Activated naive CD4-positive, alpha-beta T cell treated with anti-CD3 and anti-CD28 coated beads, Interleukin-2, amount 10 ng/mL, durations not matched to agents 7 days and 5 days (primary cell): Measurements from ENCODE around the gene PACSIN1.
"Not testable (repeated sequence)": the region's sequence is repeated elsewhere in the genome, so short reads cannot be mapped to it uniquely, and the experiment has no call there.

Experiments used
- CTCF ChIA-PET: fragments of 350-600 bp; sonication (Branson Sonifier 250); formaldehyde crosslinking; loops from one replicate; lab custom pipeline; 2021; ENCODE audit warnings: antibody characterized with exemption; lab: Charles Lee
- DNase-seq: peaks from one replicate; pipeline ENCODE4 v3.0.0-alpha.2; 2020
- H3K27ac Mint-ChIP-seq: one replicate; pipeline ENCODE4 v1.8.0; 2021; ENCODE audit warnings: mild to moderate bottlenecking, moderate library complexity, mixed read lengths
- H3K27me3 Mint-ChIP-seq: one replicate; pipeline ENCODE4 v1.8.0; 2021; ENCODE audit warnings: mild to moderate bottlenecking, mixed read lengths
- H3K36me3 Mint-ChIP-seq: one replicate; pipeline ENCODE4 v1.8.0; 2021; ENCODE audit warnings: mixed read lengths
- H3K4me1 Mint-ChIP-seq: one replicate; pipeline ENCODE4 v1.8.0; 2021; ENCODE audit warnings: mixed read lengths
- H3K4me3 Mint-ChIP-seq: one replicate; pipeline ENCODE4 v1.8.0; 2021; ENCODE audit warnings: mild to moderate bottlenecking, moderate library complexity, mixed read lengths
- H3K9me3 Mint-ChIP-seq: one replicate; pipeline ENCODE4 v1.8.0; 2021; ENCODE audit warnings: mixed read lengths

The PACSIN1 gene

DNA sequence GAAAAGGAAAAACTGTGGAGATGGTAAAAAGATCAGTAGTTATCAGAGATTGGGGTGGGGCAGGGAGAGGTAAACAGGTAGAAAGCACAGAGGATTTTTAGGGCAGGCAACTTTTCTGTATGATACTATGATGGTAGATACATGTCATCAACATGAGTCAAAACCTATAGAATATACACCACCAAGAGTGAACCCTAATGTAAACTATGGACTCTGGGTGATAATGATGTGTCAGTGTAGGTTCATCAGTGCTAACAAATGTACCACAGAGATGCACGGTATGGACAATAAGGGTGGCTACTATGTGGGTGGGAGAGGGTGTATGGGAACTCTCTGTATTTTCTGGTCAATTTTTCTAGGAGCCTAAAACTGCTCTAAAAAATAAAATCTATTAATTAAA is 18.5 kb downstream of the PACSIN1 start:
- no peaks in the 10 kb centered on the region for H3K9me3 Mint-ChIP-seq
- H3K4me3 Mint-ChIP-seq, result no peak overlapping the region
- DNase-seq, result no peak
- H3K27ac Mint-ChIP-seq, result peak overlapping the region; percentile 55
- H3K27me3 Mint-ChIP-seq, result peaks cover 9% of the 10 kb centered on the region
- no peaks in the 10 kb centered on the region for H3K36me3 Mint-ChIP-seq
- CTCF ChIA-PET, result no interaction called here
- H3K4me1 Mint-ChIP-seq, result peaks cover 39% of the 10 kb centered on the region

DNA sequence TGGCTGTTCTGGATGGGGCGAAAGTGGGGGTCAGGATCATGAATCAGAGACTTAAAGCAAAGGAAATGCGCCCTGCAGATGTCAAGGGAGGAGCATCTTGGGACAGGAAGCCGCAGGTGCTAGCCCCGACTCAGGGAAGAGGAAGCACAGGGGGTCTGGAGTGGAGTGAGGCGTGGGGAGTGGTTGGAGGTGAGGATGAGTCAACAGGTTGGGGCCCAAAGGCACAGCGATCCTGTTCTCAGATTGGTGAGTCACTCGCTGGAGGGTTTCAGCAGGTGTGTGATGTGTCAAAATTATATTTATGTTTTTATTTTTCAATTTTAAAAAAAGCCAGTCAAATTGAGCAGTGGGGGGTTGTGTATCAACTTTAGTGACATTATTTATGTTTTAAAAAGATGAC is 19.0 kb downstream of the PACSIN1 start:
- Mint-ChIP-seq H3K27ac (peak overlapping the region; percentile 64), H3K4me1 (peaks cover 39% of the 10 kb centered on the region), H3K9me3 (no peaks in the 10 kb centered on the region), H3K4me3 (peak overlapping the region; percentile 49), H3K36me3 (no peaks in the 10 kb centered on the region), H3K27me3 (peaks cover 9% of the 10 kb centered on the region)
- peak; percentile 77 for DNase-seq
- CTCF ChIA-PET, result no interaction called here

DNA sequence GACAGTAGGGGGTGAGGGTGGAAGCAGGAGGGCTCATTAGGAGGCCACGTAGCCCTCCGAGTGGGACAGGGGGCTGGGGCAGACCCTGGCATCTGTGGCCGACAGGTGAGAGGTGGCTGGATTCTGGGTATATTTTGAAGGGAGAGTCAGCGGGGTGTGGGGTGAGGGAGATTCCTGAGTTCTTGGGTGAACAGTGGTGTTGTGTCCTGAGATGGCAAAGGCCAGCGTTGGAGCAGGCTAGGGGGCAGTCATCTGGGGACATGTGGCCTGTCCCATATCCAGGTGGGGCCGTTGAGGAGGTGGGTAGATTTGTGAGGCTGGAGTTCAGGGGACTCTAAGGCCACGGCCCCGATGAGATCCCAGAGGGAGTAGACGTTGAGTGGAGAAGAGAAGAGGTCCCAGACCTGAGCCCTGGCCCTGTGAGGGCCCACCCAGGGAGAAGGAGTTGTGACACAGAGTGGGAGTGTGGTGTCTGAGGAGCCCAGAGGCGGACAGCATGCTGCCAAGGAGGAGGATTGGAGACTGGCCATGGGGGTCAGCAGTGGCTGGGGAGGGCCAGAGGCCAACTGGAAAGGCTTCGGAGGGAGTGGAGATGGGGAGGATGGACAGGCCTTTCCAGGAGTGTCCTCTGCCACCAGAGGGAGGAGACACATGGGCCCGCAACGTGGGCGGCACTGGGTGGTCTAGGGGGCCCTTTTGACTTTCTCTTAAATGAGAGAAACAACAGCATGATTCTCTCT is 19.6 kb downstream of the PACSIN1 start:
- Mint-ChIP-seq H3K4me3 (peak overlapping the region; percentile 49), H3K27me3 (peaks cover 5% of the 10 kb centered on the region), H3K9me3 (no peaks in the 10 kb centered on the region), H3K27ac (peak overlapping the region; percentile 64), H3K4me1 (peaks cover 39% of the 10 kb centered on the region), H3K36me3 (no peaks in the 10 kb centered on the region)
- CTCF ChIA-PET, result no interaction called here
- no peak for DNase-seq

DNA sequence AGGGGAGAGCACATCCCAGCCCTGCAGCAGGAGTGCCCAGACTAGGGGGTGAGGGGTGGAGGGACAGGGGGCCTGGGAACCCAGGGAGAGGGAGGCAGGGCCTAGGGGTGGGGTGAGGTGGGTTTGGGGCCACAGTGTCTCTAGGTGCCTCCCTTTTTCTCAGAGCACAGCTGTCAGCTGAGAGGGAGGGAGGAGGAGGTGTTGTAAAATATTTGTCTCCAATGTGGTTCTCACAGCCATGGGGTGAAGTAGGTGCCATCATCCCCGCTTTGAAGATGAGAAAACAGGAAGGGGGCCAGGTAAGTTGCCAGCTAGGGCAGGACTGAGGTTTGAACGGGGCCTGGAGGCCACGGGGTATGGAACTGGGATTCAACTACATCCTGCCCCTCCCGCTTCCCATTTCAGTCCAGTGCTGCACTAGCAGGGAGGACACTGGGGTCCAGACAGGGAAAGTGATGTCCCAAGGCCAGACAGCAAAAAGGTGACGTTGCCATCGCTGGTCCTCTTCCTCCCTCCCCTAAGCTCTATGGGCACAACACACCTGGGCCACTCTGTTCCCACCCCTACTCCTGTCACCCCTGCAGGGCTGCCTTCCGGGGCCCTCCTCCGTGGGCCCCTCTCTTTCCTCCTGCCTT is 20.3 kb downstream of the PACSIN1 start:
- CTCF ChIA-PET, result no interaction called here
- Mint-ChIP-seq H3K9me3 (no peaks in the 10 kb centered on the region), H3K27ac (peak overlapping the region; percentile 64), H3K4me3 (peak overlapping the region; percentile 47), H3K4me1 (peaks cover 39% of the 10 kb centered on the region), H3K27me3 (peaks cover under 1% of the 10 kb centered on the region), H3K36me3 (no peaks in the 10 kb centered on the region)
- peak; percentile 32 for DNase-seq

DNA sequence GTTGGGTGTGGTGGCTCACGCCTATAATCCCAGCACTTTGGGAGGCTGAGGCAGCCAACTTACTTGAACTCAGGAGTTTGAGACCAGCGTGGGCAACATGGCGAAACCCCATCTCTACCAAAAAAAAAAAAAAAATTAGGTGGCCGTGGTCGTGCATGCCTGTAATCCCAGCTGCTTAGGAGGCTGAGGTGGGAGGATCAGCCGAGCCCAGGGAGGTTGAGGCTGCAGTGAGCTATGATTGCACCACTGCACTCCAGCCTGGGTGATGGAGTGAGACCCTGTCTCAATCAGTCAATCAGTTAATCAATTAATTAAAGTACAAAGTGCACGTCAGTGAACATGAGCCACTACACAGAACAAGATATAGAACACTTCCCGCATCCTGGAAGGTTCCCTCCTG is 21.0 kb downstream of the PACSIN1 start:
- H3K36me3 Mint-ChIP-seq, H3K27ac Mint-ChIP-seq, H3K4me3 Mint-ChIP-seq, DNase-seq, H3K9me3 Mint-ChIP-seq, CTCF ChIA-PET, H3K27me3 Mint-ChIP-seq: not testable (repeated sequence)
- H3K4me1 Mint-ChIP-seq, result peaks cover 39% of the 10 kb centered on the region

DNA sequence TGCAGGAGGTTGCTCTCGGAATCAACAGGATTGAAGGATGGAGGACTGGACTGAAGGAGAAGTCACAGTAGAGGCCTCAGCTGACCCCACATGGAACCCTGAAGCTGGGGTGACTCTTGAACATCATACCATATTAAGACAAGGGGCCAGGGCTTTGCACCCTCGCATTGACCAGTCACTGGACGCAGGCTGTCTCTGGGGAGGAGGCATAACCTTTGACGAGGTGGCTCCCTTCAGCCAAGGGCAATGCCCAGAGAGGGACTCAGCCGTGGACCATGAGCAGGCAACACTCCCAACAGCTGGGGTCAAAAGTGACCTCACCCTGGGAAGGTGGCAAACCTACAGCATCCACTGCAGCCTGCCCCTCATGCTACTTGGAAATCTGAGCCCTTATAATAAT is 21.7 kb downstream of the PACSIN1 start:
- Mint-ChIP-seq H3K4me3 (no peak overlapping the region), H3K4me1 (peaks cover 39% of the 10 kb centered on the region), H3K36me3 (no peaks in the 10 kb centered on the region), H3K9me3 (no peaks in the 10 kb centered on the region), H3K27me3 (no peaks in the 10 kb centered on the region), H3K27ac (no peak overlapping the region)
- CTCF ChIA-PET, result interaction anchor here (1.3 kb wide), 1 partner anchor 27 kb away, joined by 3 read pairs; no protein-coding TSS in a partner anchor
- no peak for DNase-seq

DNA sequence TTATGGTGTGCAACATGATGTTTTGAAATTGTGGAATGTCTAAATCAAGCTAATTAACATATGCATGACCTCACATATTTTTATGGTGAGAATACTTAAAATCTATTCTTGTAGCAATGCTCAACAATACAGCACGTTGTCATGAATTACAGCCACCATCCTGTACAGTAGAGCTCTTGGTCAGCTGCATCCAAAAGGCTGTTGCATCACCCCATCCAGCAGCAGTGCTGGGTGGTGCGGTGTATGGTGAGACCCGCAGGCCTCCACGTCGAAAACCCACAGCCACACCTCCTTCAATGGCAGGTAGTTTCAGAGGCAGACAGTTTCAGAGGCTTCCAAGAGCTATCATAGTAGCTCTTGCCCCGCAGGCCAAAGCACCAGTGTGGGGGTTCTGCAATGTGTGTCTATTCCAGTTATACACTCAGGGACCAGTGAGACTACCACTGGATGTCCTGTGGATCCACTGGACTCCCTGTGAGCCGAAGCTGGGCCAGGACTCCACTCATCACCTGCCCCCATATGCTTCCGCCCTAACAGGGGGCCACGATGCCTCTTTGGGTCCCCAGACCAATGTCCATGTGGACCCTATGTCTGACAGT is 23.4 kb downstream of the PACSIN1 start:
- no peak overlapping the region for H3K4me3 Mint-ChIP-seq
- H3K9me3 Mint-ChIP-seq, result no peaks in the 10 kb centered on the region
- H3K27me3 Mint-ChIP-seq, result peaks cover 4% of the 10 kb centered on the region
- CTCF ChIA-PET, result no interaction called here
- H3K27ac Mint-ChIP-seq, result no peak overlapping the region
- peaks cover 34% of the 10 kb centered on the region for H3K4me1 Mint-ChIP-seq
- no peaks in the 10 kb centered on the region for H3K36me3 Mint-ChIP-seq
- no peak for DNase-seq

DNA sequence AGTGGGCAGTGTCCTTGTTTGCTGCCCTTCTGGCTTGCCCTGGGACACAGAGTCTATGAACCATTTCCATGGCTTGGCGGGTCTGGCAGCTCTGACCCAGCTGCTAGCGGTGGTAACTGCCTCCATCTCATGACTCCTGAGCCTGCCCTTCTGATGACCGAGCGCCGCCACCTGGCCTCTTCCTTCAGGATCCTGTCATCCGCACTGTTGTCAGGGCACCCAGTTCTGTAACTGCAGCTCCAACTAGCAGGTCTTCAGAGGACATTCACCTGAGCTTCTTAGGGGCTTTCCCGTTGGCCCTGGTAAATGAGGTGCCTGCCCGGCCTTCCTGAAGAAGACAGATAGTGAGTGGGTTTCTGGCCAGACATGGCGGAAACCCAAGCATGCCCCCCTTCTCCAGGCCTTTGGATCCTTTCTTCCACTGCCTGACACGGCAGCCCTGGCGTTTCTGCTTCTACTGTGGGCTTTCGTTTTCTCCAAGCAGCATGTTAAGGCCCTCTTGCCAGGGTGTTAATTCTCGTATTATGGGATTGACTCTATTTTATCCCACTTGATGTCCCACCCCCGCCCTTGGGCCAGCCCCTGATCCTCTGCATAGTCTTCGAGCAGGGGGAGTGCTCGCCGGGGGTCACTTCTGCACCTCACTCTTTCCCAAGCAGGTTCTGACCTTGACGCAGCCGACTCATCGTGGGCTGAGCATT is 24.7 kb downstream of the PACSIN1 start:
- Mint-ChIP-seq H3K27me3 (peaks cover 5% of the 10 kb centered on the region), H3K4me3 (no peak overlapping the region), H3K36me3 (no peaks in the 10 kb centered on the region)

DNA sequence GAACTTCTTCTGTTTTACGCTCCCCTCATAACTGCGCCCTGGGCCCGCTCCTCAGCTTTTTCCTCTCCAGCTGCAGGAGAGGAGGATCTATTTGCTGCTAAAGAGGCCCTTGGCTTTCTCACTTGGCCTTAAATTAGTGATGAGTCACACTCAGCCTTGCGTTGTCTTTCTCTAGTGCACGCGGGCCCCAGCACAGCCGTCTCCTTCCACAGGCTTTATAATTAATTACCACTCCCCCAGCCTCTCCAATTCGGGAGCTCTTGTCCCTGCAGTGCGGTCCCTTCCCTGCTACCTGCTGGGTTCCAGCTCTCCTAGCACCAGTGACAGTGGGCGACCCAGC is 25.2 kb downstream of the PACSIN1 start:
- DNase-seq, result no peak
- CTCF ChIA-PET, result no interaction called here
- Mint-ChIP-seq H3K4me1 (peaks cover 17% of the 10 kb centered on the region), H3K9me3 (no peaks in the 10 kb centered on the region), H3K36me3 (no peaks in the 10 kb centered on the region), H3K27me3 (peaks cover 5% of the 10 kb centered on the region), H3K4me3 (no peak overlapping the region), H3K27ac (no peak overlapping the region)

More for the DNA sequence above, 24.7 kb downstream of the PACSIN1 start:
- Mint-ChIP-seq H3K4me1 (peaks cover 22% of the 10 kb centered on the region), H3K27ac (no peak overlapping the region), H3K9me3 (no peaks in the 10 kb centered on the region)
- no peak for DNase-seq
- CTCF ChIA-PET, result interaction anchor here (0.6 kb wide), 1 partner anchor 326 kb away, joined by 3 read pairs; no protein-coding TSS in a partner anchor

DNA sequence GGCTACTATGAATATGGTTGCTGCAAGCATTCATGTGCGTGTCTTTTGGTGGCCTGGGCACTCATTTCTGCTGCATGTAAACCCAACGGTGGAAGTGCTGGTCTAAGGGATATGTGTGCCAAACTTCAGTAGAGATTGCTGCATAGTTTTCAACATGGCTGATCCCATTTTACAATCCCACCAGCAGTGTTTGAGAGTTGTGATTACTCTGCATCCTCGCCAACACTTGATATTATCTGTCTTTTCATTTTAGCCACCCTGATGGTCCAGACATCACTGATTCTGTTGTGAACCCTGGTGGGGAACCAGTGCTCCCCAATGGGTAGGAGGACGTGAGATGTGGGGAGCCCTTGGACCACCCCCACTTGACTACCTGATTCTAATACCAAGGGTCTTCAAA is 27.5 kb downstream of the PACSIN1 start:
- Mint-ChIP-seq H3K27me3 (peaks cover 5% of the 10 kb centered on the region), H3K4me1 (peaks cover 1% of the 10 kb centered on the region), H3K4me3 (no peak overlapping the region), H3K27ac (no peak overlapping the region), H3K9me3 (no peaks in the 10 kb centered on the region), H3K36me3 (no peaks in the 10 kb centered on the region)
- no peak for DNase-seq
- CTCF ChIA-PET, result interaction anchor here (0.5 kb wide), 1 partner anchor 31 kb away, joined by 3 read pairs; no protein-coding TSS in a partner anchor

DNA sequence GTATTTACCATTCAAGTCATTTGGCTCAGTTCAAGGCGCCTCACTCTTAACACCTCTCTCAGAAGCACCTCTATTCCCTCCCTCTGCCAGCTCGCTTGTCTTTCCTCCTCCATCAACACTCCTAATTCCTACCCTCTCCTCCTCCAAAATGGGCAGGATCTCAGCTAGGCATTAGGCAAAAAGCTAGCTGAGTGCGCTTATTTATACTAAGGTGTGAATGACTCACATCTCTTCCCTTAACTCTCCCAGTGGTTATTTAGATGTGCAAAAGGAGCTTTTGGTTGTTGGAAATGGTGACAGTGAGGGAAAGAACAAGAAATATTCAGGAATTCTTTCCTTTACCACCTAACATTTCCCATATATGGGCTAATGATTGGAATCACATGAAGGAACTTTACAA is 29.1 kb downstream of the PACSIN1 start:
- H3K4me3 Mint-ChIP-seq, result no peak overlapping the region
- H3K27ac Mint-ChIP-seq, result no peak overlapping the region
- CTCF ChIA-PET, result interaction anchor here (1.5 kb wide), 1 partner anchor 332 kb away, joined by 3 read pairs; no protein-coding TSS in a partner anchor
- no peaks in the 10 kb centered on the region for H3K4me1 Mint-ChIP-seq
- H3K9me3 Mint-ChIP-seq, result no peaks in the 10 kb centered on the region
- no peaks in the 10 kb centered on the region for H3K36me3 Mint-ChIP-seq
- H3K27me3 Mint-ChIP-seq, result peaks cover 5% of the 10 kb centered on the region
- DNase-seq, result no peak

DNA sequence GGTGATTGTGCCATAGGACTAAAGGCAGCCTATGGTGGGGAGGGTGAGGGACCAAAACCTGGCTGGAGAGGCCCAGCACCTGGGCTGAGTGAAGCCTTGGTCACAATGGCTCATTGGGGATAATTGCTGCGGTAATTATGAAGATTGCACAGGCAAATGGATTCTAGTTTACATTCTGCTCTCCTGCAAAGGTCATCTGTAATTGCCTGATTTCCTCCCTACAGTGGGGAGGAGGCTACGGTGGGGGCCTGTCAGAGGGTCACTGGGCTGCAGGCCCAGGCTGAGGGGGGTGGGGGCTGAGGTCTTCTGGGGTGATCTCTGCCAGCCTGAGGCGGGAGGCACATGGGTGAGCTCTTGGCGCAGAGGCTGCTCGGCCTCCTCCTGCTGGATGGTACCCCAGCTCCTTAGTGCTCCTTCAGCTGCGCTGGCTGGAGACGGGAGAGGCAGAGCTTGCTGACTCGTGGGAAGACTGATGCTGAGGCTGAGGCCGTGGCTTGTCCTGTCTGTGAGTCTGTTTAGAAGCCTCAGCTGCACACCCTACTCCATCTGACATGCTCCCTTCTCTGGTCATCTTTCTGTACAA is 30.3 kb downstream of the PACSIN1 start:
- H3K4me1 Mint-ChIP-seq, result no peaks in the 10 kb centered on the region
- CTCF ChIA-PET, result no interaction called here
- no peak overlapping the region for H3K4me3 Mint-ChIP-seq
- no peaks in the 10 kb centered on the region for H3K36me3 Mint-ChIP-seq
- no peak overlapping the region for H3K27ac Mint-ChIP-seq
- H3K9me3 Mint-ChIP-seq, result no peaks in the 10 kb centered on the region
- H3K27me3 Mint-ChIP-seq, result peaks cover 11% of the 10 kb centered on the region
- DNase-seq, result no peak

DNA sequence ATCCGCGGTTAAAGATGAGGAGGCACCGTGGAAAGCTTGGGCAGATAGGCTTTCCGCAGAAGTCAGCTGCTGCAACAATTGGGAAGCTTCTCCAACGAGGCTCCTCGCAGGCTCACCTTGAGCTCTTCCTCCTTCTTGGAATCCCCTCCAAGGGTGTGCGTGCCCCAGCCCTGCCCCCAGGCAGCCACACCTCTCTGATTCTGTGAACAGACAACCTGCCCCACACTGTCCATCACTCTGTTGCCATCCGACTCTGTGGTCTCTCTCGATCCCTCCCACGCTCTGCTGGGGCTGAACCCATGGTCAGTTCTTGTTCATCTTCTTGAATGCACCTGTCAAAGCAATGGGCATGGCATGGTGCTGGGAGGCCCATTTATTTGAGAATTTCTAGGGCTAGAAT is 31.5 kb downstream of the PACSIN1 start:
- CTCF ChIA-PET, result no interaction called here
- peaks cover 19% of the 10 kb centered on the region for H3K27me3 Mint-ChIP-seq
- no peak for DNase-seq
- no peak overlapping the region for H3K27ac Mint-ChIP-seq
- no peaks in the 10 kb centered on the region for H3K9me3 Mint-ChIP-seq
- no peaks in the 10 kb centered on the region for H3K4me1 Mint-ChIP-seq
- H3K36me3 Mint-ChIP-seq, result no peaks in the 10 kb centered on the region
- no peak overlapping the region for H3K4me3 Mint-ChIP-seq

DNA sequence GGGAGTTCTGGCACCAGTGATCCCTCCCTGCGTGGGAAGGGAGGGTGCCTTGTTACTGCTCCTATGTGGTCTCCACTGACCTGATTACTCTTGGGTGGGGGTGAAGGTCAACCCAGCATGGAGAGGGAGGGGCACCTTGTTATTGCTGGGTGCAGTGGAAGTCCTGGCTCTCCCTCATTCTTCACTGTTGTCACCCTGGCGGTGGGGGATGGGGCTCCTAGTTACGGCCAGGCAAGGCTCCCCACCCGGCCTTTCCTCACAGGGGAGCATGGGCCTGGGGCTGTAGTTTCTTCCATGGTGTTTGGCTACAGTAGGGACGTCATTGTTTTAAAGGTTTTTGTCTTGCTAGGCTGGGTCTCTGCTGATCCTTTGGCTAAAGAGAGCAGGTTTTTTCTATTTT is 40.8 kb downstream of the PACSIN1 start:
- Mint-ChIP-seq H3K27ac (no peak overlapping the region), H3K4me1 (no peaks in the 10 kb centered on the region), H3K36me3 (no peaks in the 10 kb centered on the region), H3K4me3 (no peak overlapping the region), H3K27me3 (peaks cover 29% of the 10 kb centered on the region), H3K9me3 (peaks cover 2% of the 10 kb centered on the region)
- CTCF ChIA-PET, result no interaction called here
- DNase-seq, result no peak
